ENCODE data around the gene SLC35B4. TPM values are rescaled to one million over a fixed set of nuclear protein-coding genes. Genes with fewer than 3 reads are reported as not detected.
"Not testable (repeated sequence)": the region's sequence is repeated elsewhere in the genome, so short reads cannot be mapped to it uniquely, and the experiment has no call there.

The SLC35B4 gene
- total RNA-seq, 1 donor from 2014 or later = 25.9 TPM

- no peaks in the 10 kb centered on the region for H3K9me3 Mint-ChIP-seq
- TF ChIP-seq, protein P1, sequence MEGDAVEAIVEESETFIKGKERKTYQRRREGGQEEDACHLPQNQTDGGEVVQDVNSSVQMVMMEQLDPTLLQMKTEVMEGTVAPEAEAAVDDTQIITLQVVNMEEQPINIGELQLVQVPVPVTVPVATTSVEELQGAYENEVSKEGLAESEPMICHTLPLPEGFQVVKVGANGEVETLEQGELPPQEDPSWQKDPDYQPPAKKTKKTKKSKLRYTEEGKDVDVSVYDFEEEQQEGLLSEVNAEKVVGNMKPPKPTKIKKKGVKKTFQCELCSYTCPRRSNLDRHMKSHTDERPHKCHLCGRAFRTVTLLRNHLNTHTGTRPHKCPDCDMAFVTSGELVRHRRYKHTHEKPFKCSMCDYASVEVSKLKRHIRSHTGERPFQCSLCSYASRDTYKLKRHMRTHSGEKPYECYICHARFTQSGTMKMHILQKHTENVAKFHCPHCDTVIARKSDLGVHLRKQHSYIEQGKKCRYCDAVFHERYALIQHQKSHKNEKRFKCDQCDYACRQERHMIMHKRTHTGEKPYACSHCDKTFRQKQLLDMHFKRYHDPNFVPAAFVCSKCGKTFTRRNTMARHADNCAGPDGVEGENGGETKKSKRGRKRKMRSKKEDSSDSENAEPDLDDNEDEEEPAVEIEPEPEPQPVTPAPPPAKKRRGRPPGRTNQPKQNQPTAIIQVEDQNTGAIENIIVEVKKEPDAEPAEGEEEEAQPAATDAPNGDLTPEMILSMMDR (conservative IDR thresholded peaks at IDR 0.05) = no peak
- H3K36me3 Mint-ChIP-seq = peaks cover 27% of the 10 kb centered on the region
- H3K27me3 Mint-ChIP-seq = no peaks in the 10 kb centered on the region
- DNase-seq (ENCODE audit: extremely low spot score, unreplicated experiment) = no peak
- no peak overlapping the region for H3K27ac Mint-ChIP-seq
- no peaks in the 10 kb centered on the region for H3K4me1 Mint-ChIP-seq (ENCODE audit: unreplicated experiment)
- H3K4me3 Mint-ChIP-seq = no peak overlapping the region
These were observed 15.7 kb downstream of the SLC35B4 start for GRCh38 chr7:134300988-134301387.

DNA sequence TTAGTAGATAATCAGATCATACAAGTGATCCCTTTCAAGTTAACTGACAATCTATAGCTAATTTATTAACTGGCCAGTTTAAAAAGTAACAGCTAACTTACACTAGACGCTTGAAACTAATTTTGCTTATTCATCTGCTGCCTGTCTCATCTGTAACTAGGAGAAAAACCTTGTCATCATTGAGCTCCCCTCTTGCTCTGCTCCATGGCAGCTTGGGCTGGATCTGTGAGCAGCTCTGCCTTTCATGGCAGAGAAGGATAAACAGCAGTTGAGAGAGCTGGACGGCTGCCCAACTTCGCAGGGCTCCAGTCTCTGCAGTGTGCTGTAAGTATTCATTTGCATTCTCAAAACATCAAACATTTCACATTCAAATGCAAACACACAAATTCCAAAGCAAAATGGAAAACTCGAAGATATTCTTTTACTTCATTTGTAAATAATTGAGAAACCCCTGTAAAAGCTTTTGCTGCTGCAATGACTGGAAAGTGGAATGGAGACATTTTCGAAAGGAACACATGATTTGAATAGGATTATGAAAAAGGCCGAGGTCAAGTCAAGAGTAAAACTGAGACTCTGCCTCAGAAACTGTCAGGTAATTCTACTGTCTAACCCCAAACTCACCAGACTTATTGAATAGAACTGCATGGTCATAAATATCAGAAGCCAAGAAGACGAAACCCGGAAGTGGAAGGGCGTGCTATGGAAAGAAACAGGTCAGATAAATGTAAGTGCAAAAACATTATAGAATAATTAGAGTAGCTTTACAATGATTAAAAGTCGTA lies 17.6 kb downstream of the SLC35B4 start:
- DNase-seq (ENCODE audit: extremely low spot score, unreplicated experiment) = no peak
- Mint-ChIP-seq H3K9me3 (no peaks in the 10 kb centered on the region), H3K27ac (no peak overlapping the region), H3K27me3 (no peaks in the 10 kb centered on the region), H3K4me1 (ENCODE audit: unreplicated experiment) (no peaks in the 10 kb centered on the region), H3K36me3 (peaks cover 28% of the 10 kb centered on the region), H3K4me3 (no peak overlapping the region)
- TF ChIP-seq, protein P1 (conservative IDR thresholded peaks at IDR 0.05) = no peak

GRCh38 chr7:134297489-134297888 lies 19.2 kb downstream of the SLC35B4 start:
- TF ChIP-seq, protein P1 (conservative IDR thresholded peaks at IDR 0.05) = no peak
- H3K4me1 Mint-ChIP-seq (ENCODE audit: unreplicated experiment) = peaks cover 5% of the 10 kb centered on the region
- H3K9me3 Mint-ChIP-seq = no peaks in the 10 kb centered on the region
- DNase-seq (ENCODE audit: extremely low spot score, unreplicated experiment) = no peak
- peaks cover 35% of the 10 kb centered on the region for H3K36me3 Mint-ChIP-seq
- no peaks in the 10 kb centered on the region for H3K27me3 Mint-ChIP-seq
- no peak overlapping the region for H3K27ac Mint-ChIP-seq
- no peak overlapping the region for H3K4me3 Mint-ChIP-seq

DNA sequence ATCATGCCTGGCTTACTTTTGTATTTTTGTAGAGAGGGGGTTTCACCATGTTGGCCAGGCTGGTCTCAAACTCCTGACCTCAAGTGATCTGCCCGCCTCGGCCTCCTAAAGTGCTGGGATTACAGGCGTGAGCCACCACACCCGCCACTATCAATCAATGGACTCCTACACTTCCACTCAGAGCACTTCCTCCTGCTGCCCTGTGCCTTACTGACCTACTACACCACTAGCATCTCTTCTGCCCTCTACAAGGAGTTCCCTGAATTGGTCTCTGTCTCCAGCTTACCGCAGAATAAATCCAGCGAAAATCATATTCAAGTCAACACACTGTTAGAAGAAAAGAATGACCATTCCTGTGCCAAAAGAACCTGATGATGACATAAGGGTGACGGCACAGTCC lies 20.7 kb downstream of the SLC35B4 start:
- not testable (repeated sequence) for H3K9me3 Mint-ChIP-seq; DNase-seq (ENCODE audit: extremely low spot score, unreplicated experiment); H3K27me3 Mint-ChIP-seq; H3K4me3 Mint-ChIP-seq; H3K4me1 Mint-ChIP-seq (ENCODE audit: unreplicated experiment); H3K27ac Mint-ChIP-seq
- H3K36me3 Mint-ChIP-seq = peaks cover 39% of the 10 kb centered on the region

- no peak overlapping the region for H3K27ac Mint-ChIP-seq
- peaks cover 30% of the 10 kb centered on the region for H3K36me3 Mint-ChIP-seq
- peaks cover 2% of the 10 kb centered on the region for H3K27me3 Mint-ChIP-seq
- H3K4me1 Mint-ChIP-seq (ENCODE audit: unreplicated experiment) = peaks cover 17% of the 10 kb centered on the region
- TF ChIP-seq, protein P1 (conservative IDR thresholded peaks at IDR 0.05) = no peak
- H3K9me3 Mint-ChIP-seq = no peaks in the 10 kb centered on the region
- DNase-seq (ENCODE audit: extremely low spot score, unreplicated experiment) = no peak
- H3K4me3 Mint-ChIP-seq = no peak overlapping the region
These were observed 23.6 kb downstream of the SLC35B4 start for GRCh38 chr7:134293002-134293740.

GRCh38 chr7:134290286-134290685 lies 26.4 kb downstream of the SLC35B4 start:
- Mint-ChIP-seq H3K4me3 (peak overlapping the region; percentile 9), H3K27ac (peak overlapping the region; percentile 8), H3K27me3 (peaks cover 6% of the 10 kb centered on the region), H3K9me3 (no peaks in the 10 kb centered on the region), H3K36me3 (peaks cover 18% of the 10 kb centered on the region), H3K4me1 (ENCODE audit: unreplicated experiment) (peaks cover 22% of the 10 kb centered on the region)
- TF ChIP-seq, protein P1 (conservative IDR thresholded peaks at IDR 0.05) = no peak
- DNase-seq (ENCODE audit: extremely low spot score, unreplicated experiment) = no peak
